Activated CD4-positive, alpha-beta memory T cell treated with anti-CD3 and anti-CD28 coated beads for 36 hours (primary cell): Measurements from ENCODE around the gene PAPOLB. TPM values are rescaled to one million over a fixed set of nuclear protein-coding genes. Genes with fewer than 3 reads are reported as not detected.

ENCODE experiments used
- CTCF ChIA-PET: fragments of 350-600 bp; sonication (Branson Sonifier 250); formaldehyde crosslinking; loops from one replicate; lab custom pipeline; 2021; ENCODE audit warnings: antibody characterized with exemption, inconsistent platforms; lab: Charles Lee
- POLR2A ChIA-PET: fragments of 350-600 bp; sonication (Branson Sonifier 250); formaldehyde crosslinking; loops from one replicate; lab custom pipeline; 2021; ENCODE audit warnings: antibody characterized with exemption; lab: Charles Lee
- DNase-seq: peaks from one replicate; pipeline ENCODE4 v3.0.0-alpha.2; 2020
- H3K27ac Mint-ChIP-seq: one replicate; pipeline ENCODE4 v1.8.0; 2021; ENCODE audit warnings: mixed read lengths
- H3K27me3 Mint-ChIP-seq: one replicate; pipeline ENCODE4 v1.8.0; 2021; ENCODE audit warnings: mixed read lengths
- H3K36me3 Mint-ChIP-seq: one replicate; pipeline ENCODE4 v1.8.0; 2021; ENCODE audit warnings: mixed read lengths
- H3K4me1 Mint-ChIP-seq: one replicate; pipeline ENCODE4 v1.8.0; 2021; ENCODE audit warnings: low read depth, mixed read lengths
- H3K4me3 Mint-ChIP-seq: one replicate; pipeline ENCODE4 v1.8.0; 2021; ENCODE audit warnings: mild to moderate bottlenecking, mixed read lengths
- H3K9me3 Mint-ChIP-seq: one replicate; pipeline ENCODE4 v1.8.0; 2021; ENCODE audit warnings: mixed read lengths
- intact Hi-C: fragments of 100-400 bp; cut with micrococcal nuclease; formaldehyde crosslinking; loops from one replicate; pipeline ENCODE4 v1.15.1; 2023
- total RNA-seq, 2 experiments: library from RNA; stranded (reverse); gene quantifications; one replicate each; pipeline ENCODE4 v1.2.3, GENCODE V29; 2021

The PAPOLB gene
- total RNA-seq, 2 experiments from 2014 or later, result not detected

GRCh38 chr7:4817178-4817901 is 44.5 kb downstream of the PAPOLB start:
- Mint-ChIP-seq H3K4me3 (no peak overlapping the region), H3K9me3 (no peaks in the 10 kb centered on the region), H3K4me1 (no peaks in the 10 kb centered on the region), H3K27ac (no peak overlapping the region), H3K36me3 (no peaks in the 10 kb centered on the region), H3K27me3 (peaks cover 21% of the 10 kb centered on the region)
- ChIA-PET POLR2A (no interaction called here), CTCF (interaction anchor here (1.9 kb wide), 1 partner anchor 13 kb away, joined by 5 read pairs; no protein-coding TSS in a partner anchor)
- intact Hi-C loops, result no loop called here
- no peak for DNase-seq

DNA sequence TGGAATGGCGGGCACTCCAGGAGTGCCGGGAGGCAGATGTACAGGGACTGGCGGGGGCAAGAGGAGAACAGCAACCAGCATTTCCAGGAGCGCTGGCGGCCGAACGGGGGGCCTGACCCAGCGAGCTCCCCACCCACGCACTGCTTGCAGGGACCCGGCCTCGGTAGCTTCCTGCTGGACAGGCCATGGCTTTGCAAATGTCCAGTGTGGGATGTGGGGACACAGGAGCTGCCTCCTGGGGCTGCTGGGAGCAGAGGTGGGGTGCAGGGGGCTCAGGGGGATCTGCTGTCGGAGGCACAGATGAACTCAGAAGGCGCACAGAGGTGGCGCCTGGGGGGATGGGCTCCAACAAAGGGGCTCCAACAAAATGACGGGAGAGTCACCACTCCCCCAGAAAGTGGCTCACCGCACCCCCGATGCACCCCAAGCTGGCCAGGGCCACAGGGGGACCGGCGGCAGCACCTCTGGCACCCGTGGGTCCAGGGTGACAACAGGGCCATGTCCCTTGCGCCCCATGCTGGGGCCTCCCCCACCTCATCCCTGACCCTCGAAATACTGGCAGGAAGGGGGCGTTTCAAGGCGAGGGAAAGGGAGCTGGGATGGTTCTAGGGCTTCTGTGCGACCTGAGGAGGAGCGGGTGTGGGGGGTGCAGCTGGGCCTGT is 45.3 kb downstream of the PAPOLB start:
- Mint-ChIP-seq H3K9me3 (no peaks in the 10 kb centered on the region), H3K27me3 (peaks cover 21% of the 10 kb centered on the region), H3K27ac (no peak overlapping the region), H3K36me3 (no peaks in the 10 kb centered on the region), H3K4me3 (no peak overlapping the region), H3K4me1 (no peaks in the 10 kb centered on the region)
- CTCF ChIA-PET, result interaction anchor here (1.5 kb wide), 1 partner anchor 19 kb away, joined by 3 read pairs; no protein-coding TSS in a partner anchor
- DNase-seq, result no peak
- intact Hi-C loops, result no loop called here
- POLR2A ChIA-PET, result no interaction called here

DNA sequence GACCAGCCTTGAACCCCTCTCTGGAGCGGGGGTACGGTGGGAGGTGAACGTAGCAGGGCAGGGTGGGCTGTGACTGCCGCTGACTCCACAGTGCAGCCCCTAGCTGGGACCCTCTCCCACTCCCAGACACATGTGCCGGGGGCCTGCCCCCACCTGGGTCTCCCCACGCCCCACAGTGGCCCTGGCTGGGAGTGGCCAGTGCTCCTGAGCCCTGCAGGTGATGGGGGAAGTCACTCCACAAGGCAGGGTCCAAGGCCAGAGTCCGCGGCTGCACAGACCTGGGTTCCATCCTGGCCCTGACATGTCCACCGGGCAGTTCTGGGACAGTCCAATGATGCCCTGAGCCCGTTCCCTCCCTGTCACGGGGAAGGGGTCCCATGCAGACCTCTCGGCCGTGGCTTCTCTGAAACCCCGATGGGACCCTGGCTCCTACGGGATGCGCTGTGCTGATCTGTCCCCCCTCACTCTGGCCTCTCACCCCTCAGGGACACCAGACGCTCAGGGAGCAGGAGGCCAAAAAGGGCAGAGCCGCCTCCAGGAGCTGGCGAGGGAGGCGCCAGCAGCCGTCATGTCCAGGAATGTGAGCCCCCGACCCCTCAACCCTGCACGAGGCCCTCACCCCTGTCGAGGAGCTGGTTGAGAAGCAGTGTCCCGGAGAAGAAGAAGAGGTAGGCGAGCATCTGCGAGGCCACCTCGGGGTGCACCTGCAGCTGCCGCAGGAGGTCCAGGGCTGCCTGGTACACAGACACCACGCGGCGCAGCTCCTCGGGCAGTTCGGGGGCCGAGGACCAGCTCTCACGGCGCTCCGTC is 46.0 kb downstream of the PAPOLB start:
- no peak overlapping the region for H3K27ac Mint-ChIP-seq
- H3K27me3 Mint-ChIP-seq, result peaks cover 18% of the 10 kb centered on the region
- no peak for DNase-seq
- H3K36me3 Mint-ChIP-seq, result no peaks in the 10 kb centered on the region
- CTCF ChIA-PET, result interaction anchor here (1.2 to 1.5 kb wide), 3 partner anchors 18 to 269 kb away, joined by 3 to 6 read pairs (median 4); no protein-coding TSS in a partner anchor
- POLR2A ChIA-PET, result no interaction called here
- no peaks in the 10 kb centered on the region for H3K9me3 Mint-ChIP-seq
- H3K4me3 Mint-ChIP-seq, result no peak overlapping the region
- no peaks in the 10 kb centered on the region for H3K4me1 Mint-ChIP-seq
- intact Hi-C loops, result no loop called here

GRCh38 chr7:4815121-4815520 is 46.7 kb downstream of the PAPOLB start:
- no peaks in the 10 kb centered on the region for H3K36me3 Mint-ChIP-seq
- intact Hi-C loops, result no loop called here
- H3K4me3 Mint-ChIP-seq, result no peak overlapping the region
- H3K27ac Mint-ChIP-seq, result no peak overlapping the region
- H3K9me3 Mint-ChIP-seq, result no peaks in the 10 kb centered on the region
- ChIA-PET POLR2A (no interaction called here), CTCF (interaction anchor here (1.2 to 1.4 kb wide), 2 partner anchors 17 to 270 kb away, joined by 4 to 6 read pairs; no protein-coding TSS in a partner anchor)
- DNase-seq, result no peak
- no peaks in the 10 kb centered on the region for H3K4me1 Mint-ChIP-seq
- peaks cover 22% of the 10 kb centered on the region for H3K27me3 Mint-ChIP-seq

DNA sequence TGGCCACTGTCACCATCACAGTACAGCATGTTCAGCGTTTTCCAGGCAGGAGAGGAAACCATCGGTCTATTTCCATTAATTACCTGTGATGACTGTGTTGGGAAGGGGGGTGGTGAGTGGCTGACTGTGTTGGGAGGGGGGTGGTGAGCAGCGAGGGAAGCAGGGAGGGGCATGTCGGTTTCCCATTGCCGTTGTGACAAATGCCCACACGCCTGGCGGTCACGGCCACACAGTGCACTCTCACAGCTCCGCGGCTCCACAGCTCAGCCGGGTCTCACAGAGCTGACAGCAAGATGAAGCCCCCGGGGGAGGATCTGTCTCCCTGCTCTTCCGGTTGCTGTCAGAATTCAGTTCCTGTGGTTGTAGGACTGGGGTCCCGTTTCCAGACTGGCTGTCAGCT is 47.4 kb downstream of the PAPOLB start:
- Mint-ChIP-seq H3K27me3 (peaks cover 22% of the 10 kb centered on the region), H3K36me3 (no peaks in the 10 kb centered on the region), H3K4me1 (peaks cover 3% of the 10 kb centered on the region), H3K27ac (no peak overlapping the region), H3K9me3 (no peaks in the 10 kb centered on the region), H3K4me3 (no peak overlapping the region)
- intact Hi-C loops, result no loop called here
- ChIA-PET POLR2A (no interaction called here), CTCF (interaction anchor here (1.2 to 1.4 kb wide), 2 partner anchors 16 to 271 kb away, joined by 4 to 6 read pairs; no protein-coding TSS in a partner anchor)
- no peak for DNase-seq

- Mint-ChIP-seq H3K27me3 (peaks cover 24% of the 10 kb centered on the region), H3K4me1 (peaks cover 6% of the 10 kb centered on the region), H3K9me3 (no peaks in the 10 kb centered on the region), H3K36me3 (no peaks in the 10 kb centered on the region), H3K27ac (no peak overlapping the region), H3K4me3 (no peak overlapping the region)
- ChIA-PET POLR2A (no interaction called here), CTCF (interaction anchor here (1.0 to 1.2 kb wide), 2 partner anchors 20 to 74 kb away, joined by 3 read pairs; partner anchors contain the start of gene RADIL)
- DNase-seq, result no peak
- intact Hi-C loops, result no loop called here
Observed at GRCh38 chr7:4809666-4810065, 52.2 kb downstream of the PAPOLB start.

DNA sequence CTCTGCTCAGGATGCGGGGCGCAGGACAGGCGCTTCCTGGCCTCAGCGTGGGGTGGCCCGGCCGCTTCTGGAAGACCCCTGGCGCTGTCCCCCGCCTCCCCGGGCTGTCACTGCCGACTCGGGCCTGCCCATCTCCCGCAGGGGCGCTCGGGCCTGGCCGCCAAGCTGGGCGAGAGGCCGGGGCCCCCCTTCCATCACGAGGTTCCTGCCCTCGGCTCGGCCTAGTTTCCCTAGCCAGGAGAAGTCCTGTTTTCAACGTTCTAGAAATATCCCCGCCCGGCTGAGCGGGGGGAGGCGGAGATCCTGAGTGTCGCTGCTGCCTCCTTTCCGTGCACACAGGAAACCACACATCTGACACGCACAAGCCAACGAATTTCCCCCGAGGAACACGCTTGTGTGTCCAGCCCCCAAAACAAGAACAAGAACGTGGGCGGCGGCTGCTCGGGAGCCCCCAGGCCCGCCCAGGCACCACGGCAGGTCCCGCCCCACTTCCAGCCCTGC is 52.7 kb downstream of the PAPOLB start:
- peak; percentile 37 for DNase-seq
- H3K27me3 Mint-ChIP-seq, result peaks cover 21% of the 10 kb centered on the region
- H3K9me3 Mint-ChIP-seq, result no peaks in the 10 kb centered on the region
- CTCF ChIA-PET, result interaction anchor here (1.0 to 1.2 kb wide), 2 partner anchors 21 to 74 kb away, joined by 3 read pairs; partner anchors contain the start of gene RADIL
- intact Hi-C loops, result no loop called here
- no peaks in the 10 kb centered on the region for H3K36me3 Mint-ChIP-seq
- H3K4me1 Mint-ChIP-seq, result peaks cover 6% of the 10 kb centered on the region
- POLR2A ChIA-PET, result no interaction called here
- no peak overlapping the region for H3K27ac Mint-ChIP-seq
- peak overlapping the region; percentile 16 for H3K4me3 Mint-ChIP-seq

GRCh38 chr7:4808565-4808964 is 53.3 kb downstream of the PAPOLB start:
- Mint-ChIP-seq H3K27me3 (peaks cover 19% of the 10 kb centered on the region), H3K36me3 (no peaks in the 10 kb centered on the region), H3K27ac (no peak overlapping the region), H3K9me3 (no peaks in the 10 kb centered on the region), H3K4me3 (no peak overlapping the region), H3K4me1 (peaks cover 6% of the 10 kb centered on the region)
- intact Hi-C loops, result no loop called here
- ChIA-PET CTCF (interaction anchor here (0.9 to 1.1 kb wide), 2 partner anchors 10 to 16 kb away, joined by 3 to 6 read pairs; no protein-coding TSS in a partner anchor), POLR2A (no interaction called here)
- no peak for DNase-seq

GRCh38 chr7:4808026-4808425 is 53.8 kb downstream of the PAPOLB start:
- peaks cover 15% of the 10 kb centered on the region for H3K27me3 Mint-ChIP-seq
- intact Hi-C loops, result no loop called here
- H3K36me3 Mint-ChIP-seq, result no peaks in the 10 kb centered on the region
- ChIA-PET POLR2A (no interaction called here), CTCF (interaction anchor here (0.9 to 1.1 kb wide), 2 partner anchors 10 to 16 kb away, joined by 3 to 6 read pairs; no protein-coding TSS in a partner anchor)
- no peaks in the 10 kb centered on the region for H3K9me3 Mint-ChIP-seq
- no peak overlapping the region for H3K4me3 Mint-ChIP-seq
- DNase-seq, result no peak
- no peak overlapping the region for H3K27ac Mint-ChIP-seq
- H3K4me1 Mint-ChIP-seq, result peaks cover 6% of the 10 kb centered on the region
